ENCODE measurements around the gene S100A6. TPM values are rescaled to one million over a fixed set of nuclear protein-coding genes. Genes with fewer than 3 reads are reported as not detected.
"Not testable (repeated sequence)": the region's sequence is repeated elsewhere in the genome, so short reads cannot be mapped to it uniquely, and the experiment has no call there.

Gene S100A6
- 100 to 1,000 TPM; 153 to 361 (median 224) TPM for total RNA-seq

GRCh38 chr1:153535242-153536011 is at the start of gene S100A6:
S100A6 (minus strand) TSS chr1:153535991; CDS start chr1:153535339, 652 bp downstream.
- Histone ChIP-seq H3K27ac (peak within 1 kb of the TSS; percentile 82 to 92 (median 86)), H3K27me3 (no peaks in the 10 kb centered on the region), H3K4me3 (peak within 1 kb of the TSS; percentile 54 to 70 (median 65)), H3K9me3 (no peaks in the 10 kb centered on the region), H3K4me1 (peaks cover 10 to 28% of the 10 kb centered on the region in 2 donors), H3K36me3 (no peaks in the 10 kb centered on the region)
- intact Hi-C loops (cut with DNase I; ENCODE audit: low total_unique reads) (no loop called here), in situ Hi-C loops (cut with MboI; ENCODE audit: low sequenced_read_pairs in 4 of 4) (loop anchor here in 1 of 4 donors (25.0 kb wide), 1 partner anchor 452 kb away; the partner anchor contains the start of genes JTB, RAB13 and RPS27)
- DNase-seq (peak; percentile 51 to 71), ATAC-seq (peak; percentile 38 to 42)
- no peak for TF ChIP-seq CTCF (IDR thresholded peaks at IDR 0.05 in 4 of 5, conservative IDR thresholded peaks at IDR 0.05 in 1 of 5)
- TF ChIP-seq POLR2A (IDR thresholded peaks at IDR 0.05): peak in 1 of 2 donors; percentile 76

- in situ Hi-C loops (cut with MboI; ENCODE audit: low sequenced_read_pairs in 4 of 4): loop anchor here in 1 of 4 donors (25.0 kb wide), 1 partner anchor 152 kb away; the partner anchor contains the start of gene INTS3
These were observed 49.2 kb upstream of the S100A6 start for GRCh38 chr1:153585006-153585405.

GRCh38 chr1:153583976-153584375 is 48.2 kb upstream of the S100A6 start:
- no peaks in the 10 kb centered on the region for H3K36me3 ChIP-seq
- TF ChIP-seq POLR2A (IDR thresholded peaks at IDR 0.05): no peak
- TF ChIP-seq CTCF (IDR thresholded peaks at IDR 0.05 in 4 of 5, conservative IDR thresholded peaks at IDR 0.05 in 1 of 5): no peak
- H3K4me3 ChIP-seq: no peak overlapping the region
- no peaks in the 10 kb centered on the region for H3K4me1 ChIP-seq
- DNase-seq (no peak), ATAC-seq (no peak)
- no peak overlapping the region for H3K27ac ChIP-seq
- H3K9me3 ChIP-seq: no peaks in the 10 kb centered on the region
- in situ Hi-C loops (cut with MboI; ENCODE audit: low sequenced_read_pairs in 4 of 4): loop anchor here in 1 of 4 donors (25.0 kb wide), 1 partner anchor 153 kb away; the partner anchor contains the start of gene INTS3
- intact Hi-C loops (cut with DNase I; ENCODE audit: low total_unique reads): no loop called here
- H3K27me3 ChIP-seq: no peaks in the 10 kb centered on the region

More at GRCh38 chr1:153585006-153585405, 49.2 kb upstream of the S100A6 start:
- H3K4me1 ChIP-seq: no peaks in the 10 kb centered on the region
- no peaks in the 10 kb centered on the region for H3K36me3 ChIP-seq
- TF ChIP-seq POLR2A (IDR thresholded peaks at IDR 0.05) (no peak), CTCF (IDR thresholded peaks at IDR 0.05 in 4 of 5, conservative IDR thresholded peaks at IDR 0.05 in 1 of 5) (no peak)
- H3K27ac ChIP-seq: no peak overlapping the region
- DNase-seq: no peak
- ATAC-seq: no peak
- no peaks in the 10 kb centered on the region for H3K9me3 ChIP-seq
- H3K27me3 ChIP-seq: no peaks in the 10 kb centered on the region
- intact Hi-C loops (cut with DNase I; ENCODE audit: low total_unique reads): no loop called here
- no peak overlapping the region for H3K4me3 ChIP-seq

GRCh38 chr1:153583514-153583913 is 47.7 kb upstream of the S100A6 start:
- in situ Hi-C loops (cut with MboI; ENCODE audit: low sequenced_read_pairs in 4 of 4): loop anchor here in 1 of 4 donors (25.0 kb wide), 1 partner anchor 154 kb away; the partner anchor contains the start of gene INTS3
- H3K36me3 ChIP-seq; H3K27me3 ChIP-seq; DNase-seq; H3K4me1 ChIP-seq; intact Hi-C loops (cut with DNase I; ENCODE audit: low total_unique reads); H3K4me3 ChIP-seq; H3K27ac ChIP-seq; H3K9me3 ChIP-seq; ATAC-seq: not testable (repeated sequence)

- ATAC-seq; H3K27me3 ChIP-seq; H3K27ac ChIP-seq; H3K36me3 ChIP-seq; H3K4me3 ChIP-seq; intact Hi-C loops (cut with DNase I; ENCODE audit: low total_unique reads); DNase-seq; H3K9me3 ChIP-seq; H3K4me1 ChIP-seq: not testable (repeated sequence)
- in situ Hi-C loops (cut with MboI; ENCODE audit: low sequenced_read_pairs in 4 of 4): loop anchor here in 1 of 4 donors (25.0 kb wide), 1 partner anchor 154 kb away; the partner anchor contains the start of gene INTS3
These were observed 47.0 kb upstream of the S100A6 start for GRCh38 chr1:153582836-153583235.

All from gastrocnemius medialis (tissue), 4 donors.